IMR-90 (cell line): ENCODE measurements around the gene FAM3D. TPM values are rescaled to one million over a fixed set of nuclear protein-coding genes. Genes with fewer than 3 reads are reported as not detected.
"Not testable (repeated sequence)": the region's sequence is repeated elsewhere in the genome, so short reads cannot be mapped to it uniquely, and the experiment has no call there.

Experiments used
- ATAC-seq: fragments of 200-7000 bp; cut with Tn5 transposase; 2 replicates; pipeline ENCODE4 v1.9.1; 2020; ENCODE audit warnings: low read depth, mild to moderate bottlenecking, moderate library complexity
- BruUV-seq: library from RNA; stranded (reverse); fragments of 400-500 nt; replicated peaks from 2 replicates; lab custom pipeline; 2021; lab: Mats Ljungman, UMichigan
- CTCF ChIA-PET: fragments of 300-600 bp; formaldehyde crosslinking; extraction: SDS; loops from one replicate; lab custom pipeline; 2021; ENCODE audit warnings: antibody characterized with exemption; lab: Yijun Ruan, JAX
- POLR2A ChIA-PET: fragments of 300-600 bp; sonication (Branson Sonifier 250); formaldehyde crosslinking; loops from one replicate; lab custom pipeline; 2022; ENCODE audit warnings: antibody characterized with exemption; ENCODE audit not compliant: unreplicated experiment; lab: Charles Lee
- DNase-seq: peaks from one replicate; pipeline ENCODE4 v3.0.0; 2013
- H2AFZ ChIP-seq: replicated peaks from 2 replicates; pipeline ENCODE3; 2013; ENCODE audit warnings: low read length, mild to moderate bottlenecking; ENCODE audit not compliant: poor library complexity
- H2AK5ac ChIP-seq: 2 replicates; pipeline ENCODE4 v1.6.1; 2013; ENCODE audit warnings: low read depth, low read length, inconsistent platforms
- H2AK9ac ChIP-seq: replicated peaks from 2 replicates; pipeline ENCODE3; 2013; ENCODE audit warnings: mild to moderate bottlenecking, low read depth, low read length, moderate library complexity; ENCODE audit not compliant: poor library complexity
- H2BK120ac ChIP-seq: 2 replicates; pipeline ENCODE4 v1.6.1; 2013; ENCODE audit warnings: low read depth, low read length, inconsistent platforms
- H2BK15ac ChIP-seq: 3 replicates; pipeline ENCODE4 v1.6.1; 2013; ENCODE audit warnings: low read depth, low read length, inconsistent platforms
- H2BK20ac ChIP-seq: 2 replicates; pipeline ENCODE4 v1.6.1; 2013; ENCODE audit warnings: low read depth, mild to moderate bottlenecking, inconsistent platforms, low read length, moderate library complexity
- H2BK5ac ChIP-seq: 2 replicates; pipeline ENCODE4 v1.6.1; 2013; ENCODE audit warnings: mild to moderate bottlenecking, low read depth, low read length, inconsistent platforms; ENCODE audit not compliant: poor library complexity, severe bottlenecking
- H3K14ac ChIP-seq: replicated peaks from 2 replicates; pipeline ENCODE4 v1.6.1; 2013; ENCODE audit warnings: low read depth, low read length, inconsistent platforms
- H3K18ac ChIP-seq: 2 replicates; pipeline ENCODE4 v1.6.1; 2013; ENCODE audit warnings: low read depth, low read length, control low read depth
- H3K23ac ChIP-seq: 2 replicates; pipeline ENCODE4 v1.6.1; 2013; ENCODE audit warnings: low read depth, low read length, inconsistent platforms
- H3K27ac ChIP-seq: 2 replicates; pipeline ENCODE4 v1.5.1; 2013; ENCODE audit warnings: mild to moderate bottlenecking, control low read depth, low read length; ENCODE audit not compliant: insufficient read depth
- H3K27me3 ChIP-seq: 2 replicates; pipeline ENCODE4 v1.6.1; 2013; ENCODE audit warnings: low read length; ENCODE audit not compliant: control insufficient read depth, insufficient read depth
- H3K36me3 ChIP-seq: 2 replicates; pipeline ENCODE4 v1.6.1; 2013; ENCODE audit warnings: low read length, mixed read lengths; ENCODE audit not compliant: control insufficient read depth, insufficient read depth
- H3K4ac ChIP-seq: 2 replicates; pipeline ENCODE4 v1.6.1; 2013; ENCODE audit warnings: low read depth, low read length, inconsistent platforms
- H3K4me1 ChIP-seq: 2 replicates; pipeline ENCODE4 v1.6.1; 2013; ENCODE audit warnings: low read length, mixed read lengths; ENCODE audit not compliant: control insufficient read depth, insufficient read depth
- H3K4me2 ChIP-seq: 2 replicates; pipeline ENCODE4 v1.6.1; 2013; ENCODE audit warnings: low read depth, mild to moderate bottlenecking, control low read depth, low read length, moderate library complexity
- H3K4me3 ChIP-seq: 2 replicates; pipeline ENCODE4 v1.5.1; 2013; ENCODE audit warnings: low read depth, mild to moderate bottlenecking, control low read depth, low read length, moderate library complexity; ENCODE audit not compliant: insufficient read depth
- H3K56ac ChIP-seq: 2 replicates; pipeline ENCODE4 v1.6.1; 2013; ENCODE audit warnings: low read length, inconsistent platforms; ENCODE audit not compliant: insufficient read depth; ENCODE audit errors: extremely low read depth
- H3K79me1 ChIP-seq, 2 experiments: 2 replicates each; pipeline ENCODE4 v1.6.1; 2013; ENCODE audit warnings: low read length in 2 of 2, inconsistent platforms in 1 of 2, low read depth in 1 of 2
- H3K9ac ChIP-seq: 2 replicates; pipeline ENCODE4 v1.6.1; 2013; ENCODE audit warnings: low read depth, low read length, control low read depth
- H3K9me1 ChIP-seq: 2 replicates; pipeline ENCODE4 v1.6.1; 2013; ENCODE audit warnings: low read length, inconsistent platforms; ENCODE audit not compliant: insufficient read depth
- H3K9me3 ChIP-seq: 2 replicates; pipeline ENCODE4 v1.6.1; 2013; ENCODE audit warnings: low read length; ENCODE audit not compliant: control insufficient read depth, insufficient read depth
- H4K20me1 ChIP-seq: 2 replicates; pipeline ENCODE4 v1.6.1; 2013; ENCODE audit warnings: low read length, inconsistent platforms; ENCODE audit not compliant: insufficient read depth
- H4K5ac ChIP-seq: 2 replicates; pipeline ENCODE4 v1.6.1; 2013; ENCODE audit warnings: mild to moderate bottlenecking, low read depth, low read length, control low read depth
- H4K8ac ChIP-seq, 2 experiments: 2 replicates each; pipeline ENCODE4 v1.6.1; 2013; ENCODE audit warnings: low read depth in 2 of 2, low read length in 2 of 2, control low read depth in 1 of 2, inconsistent platforms in 1 of 2
- H4K91ac ChIP-seq: 2 replicates; pipeline ENCODE4 v1.6.1; 2013; ENCODE audit warnings: low read depth, low read length, inconsistent platforms; ENCODE audit not compliant: insufficient read depth
- WGBS, 2 experiments: methylation state at CpG; one replicate each; pipeline versions ENCODE4 v1.1.5 to v1.1.7; 2013; ENCODE audit warnings: missing lambda C conversion rate in 2 of 2; ENCODE audit not compliant: insufficient read length in 1 of 2; ENCODE audit errors: extremely low coverage in 2 of 2; 5-methylcytosine and 5-hydroxymethylcytosine counted together
- dilution Hi-C: fragments of 300-500 bp; cut with HindIII; formaldehyde crosslinking; loops from one replicate; pipeline ENCODE4 v1.14.3; 2018; ENCODE audit warnings: low sequenced_read_pairs; ENCODE audit not compliant: unreplicated experiment
- in situ Hi-C: fragments of 300-500 bp; cut with MboI; formaldehyde crosslinking; loops from 3 replicates; pipeline ENCODE4 v1.14.3; 2019; ENCODE audit warnings: low sequenced_read_pairs, inconsistent platforms, mixed read lengths
- intact Hi-C: fragments of 100-400 bp; cut with micrococcal nuclease; formaldehyde crosslinking; loops from 2 replicates; pipeline ENCODE4 v1.10.0; 2022
- polyA plus RNA-seq, 3 experiments: library from polyadenylated mRNA; depleted of rRNA; stranded (reverse); fragments of >200 nt; gene quantifications; 2 replicates each; pipeline ENCODE4 v1.2.3, GENCODE V29; 2012; ENCODE audit warnings: low replicate concordance in 1 of 3
- total RNA-seq: library from RNA; depleted of rRNA; stranded (reverse); fragments of >200 nt; gene quantifications from 2 replicates; pipeline ENCODE4 v1.2.3, GENCODE V29; 2012

Gene FAM3D
- total and polyA plus RNA-seq, 2 of the 4 experiments (the other 2 are of a cell fraction): not detected

GRCh38 chr3:58678177-58678970 is 11.8 kb upstream of the FAM3D start:
- intact Hi-C loops, H3K27ac ChIP-seq, H3K18ac ChIP-seq, H3K9me1 ChIP-seq, DNase-seq, H3K79me1 ChIP-seq, H3K23ac ChIP-seq, dilution Hi-C loops, H3K56ac ChIP-seq, H3K9me3 ChIP-seq, H2AK9ac ChIP-seq, H3K27me3 ChIP-seq, H4K20me1 ChIP-seq, H4K5ac ChIP-seq, H3K36me3 ChIP-seq, H2BK20ac ChIP-seq, H3K14ac ChIP-seq, H2AK5ac ChIP-seq, H2AFZ ChIP-seq, H2BK120ac ChIP-seq, ATAC-seq, H3K4me2 ChIP-seq, H4K8ac ChIP-seq, CTCF ChIA-PET, POLR2A ChIA-PET, H3K4ac ChIP-seq, H3K4me3 ChIP-seq, H3K4me1 ChIP-seq, H2BK15ac ChIP-seq, H2BK5ac ChIP-seq, H3K9ac ChIP-seq, H4K91ac ChIP-seq, BruUV-seq, in situ Hi-C loops: not testable (repeated sequence)
- WGBS, 2 experiments: no CpG with 5 or more reads among the region's 13 CpGs
